Jurkat, Clone E6-1 (cell line): ENCODE measurements around the gene IL1RL2. TPM values are rescaled to one million over a fixed set of nuclear protein-coding genes. Genes with fewer than 3 reads are reported as not detected.

Source experiments
- DNase-seq: peaks from one replicate; pipeline ENCODE4 v3.0.0-alpha.2; 2011; ENCODE audit warnings: low read depth, low spot score
- H3K4me3 ChIP-seq: 2 replicates; pipeline ENCODE4 v1.5.1; 2011; ENCODE audit warnings: mild to moderate bottlenecking, low read length, control low read depth, moderate library complexity
- polyA plus RNA-seq: library from polyadenylated mRNA; unstranded; fragments of >200 nt; gene quantifications from one replicate; pipeline ENCODE4 v1.2.1, GENCODE V29; 2012; ENCODE audit warnings: missing spikeins; ENCODE audit not compliant: insufficient read length, insufficient read depth

IL1RL2 gene
- not detected for polyA plus RNA-seq

- DNase-seq = no peak
- no peak within 1 kb of the TSS for H3K4me3 ChIP-seq
Observed at GRCh38 chr2:102186791-102187495, at the start of gene IL1RL2. IL1RL2 (plus strand) TSS chr2:102187023; CDS start chr2:102187868, 845 bp downstream.

GRCh38 chr2:102137138-102137537 is 49.7 kb upstream of the IL1RL2 start:
- DNase-seq = no peak
- H3K4me3 ChIP-seq = no peak overlapping the region

DNA sequence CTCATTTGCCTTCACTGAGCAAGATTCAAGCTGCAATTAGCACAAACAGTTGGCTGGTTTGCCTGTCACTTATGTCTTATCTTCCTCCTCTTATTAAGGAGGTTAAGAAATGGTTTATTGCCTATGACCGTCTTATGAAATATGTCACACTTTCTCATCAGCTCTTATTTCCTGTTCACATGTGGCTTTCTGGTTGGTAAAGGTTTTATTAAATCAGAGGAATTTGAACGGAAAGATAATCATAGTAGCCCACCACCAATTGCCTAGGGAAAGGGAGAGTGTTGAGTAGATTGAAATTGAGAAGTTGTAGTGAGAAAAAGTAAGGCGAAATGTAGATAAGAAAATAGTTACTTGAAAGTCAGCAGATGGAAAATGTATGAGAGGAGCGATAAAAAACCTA is 48.5 kb upstream of the IL1RL2 start:
- no peak overlapping the region for H3K4me3 ChIP-seq
- DNase-seq = no peak

DNA sequence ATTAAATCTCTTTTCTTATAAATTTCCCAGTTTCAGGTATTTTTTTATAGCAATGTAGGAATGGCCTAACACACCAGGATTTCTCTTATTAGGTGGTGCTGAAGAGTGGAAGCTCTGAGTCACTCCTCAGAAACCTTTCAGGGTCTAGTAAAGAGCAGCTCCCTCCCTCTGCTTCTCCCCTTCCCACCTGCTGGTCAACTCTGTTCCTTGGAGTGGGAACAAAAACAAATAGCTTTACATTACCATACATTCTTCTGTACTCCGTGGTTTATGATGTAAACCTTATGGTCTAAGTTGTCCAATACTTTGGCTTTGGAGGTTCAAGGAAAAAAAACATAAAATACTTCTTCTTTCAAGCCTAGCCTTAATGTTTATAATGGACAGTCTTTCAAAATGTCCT is 47.0 kb upstream of the IL1RL2 start:
- H3K4me3 ChIP-seq = no peak overlapping the region
- DNase-seq = no peak

DNA sequence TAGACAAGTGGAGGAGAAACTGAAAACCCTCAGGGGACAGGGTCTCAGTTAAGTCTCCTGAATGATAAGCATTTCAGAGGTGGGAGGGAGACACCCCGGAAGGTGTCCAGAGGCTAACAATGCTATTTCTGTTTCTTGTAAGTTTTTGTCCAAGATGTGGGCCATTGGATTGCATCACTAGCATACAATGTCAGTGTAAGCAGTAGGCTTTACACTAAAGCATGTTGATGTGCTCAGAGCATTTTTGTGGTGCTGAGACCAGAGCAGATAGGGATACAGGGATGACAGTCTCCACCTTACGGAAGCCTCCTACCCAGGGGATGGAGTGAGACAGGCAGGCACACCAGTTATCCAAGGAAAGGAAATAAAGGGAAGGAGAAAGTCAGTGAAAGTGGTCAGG is 46.4 kb upstream of the IL1RL2 start:
- no peak for DNase-seq
- H3K4me3 ChIP-seq = no peak overlapping the region

DNA sequence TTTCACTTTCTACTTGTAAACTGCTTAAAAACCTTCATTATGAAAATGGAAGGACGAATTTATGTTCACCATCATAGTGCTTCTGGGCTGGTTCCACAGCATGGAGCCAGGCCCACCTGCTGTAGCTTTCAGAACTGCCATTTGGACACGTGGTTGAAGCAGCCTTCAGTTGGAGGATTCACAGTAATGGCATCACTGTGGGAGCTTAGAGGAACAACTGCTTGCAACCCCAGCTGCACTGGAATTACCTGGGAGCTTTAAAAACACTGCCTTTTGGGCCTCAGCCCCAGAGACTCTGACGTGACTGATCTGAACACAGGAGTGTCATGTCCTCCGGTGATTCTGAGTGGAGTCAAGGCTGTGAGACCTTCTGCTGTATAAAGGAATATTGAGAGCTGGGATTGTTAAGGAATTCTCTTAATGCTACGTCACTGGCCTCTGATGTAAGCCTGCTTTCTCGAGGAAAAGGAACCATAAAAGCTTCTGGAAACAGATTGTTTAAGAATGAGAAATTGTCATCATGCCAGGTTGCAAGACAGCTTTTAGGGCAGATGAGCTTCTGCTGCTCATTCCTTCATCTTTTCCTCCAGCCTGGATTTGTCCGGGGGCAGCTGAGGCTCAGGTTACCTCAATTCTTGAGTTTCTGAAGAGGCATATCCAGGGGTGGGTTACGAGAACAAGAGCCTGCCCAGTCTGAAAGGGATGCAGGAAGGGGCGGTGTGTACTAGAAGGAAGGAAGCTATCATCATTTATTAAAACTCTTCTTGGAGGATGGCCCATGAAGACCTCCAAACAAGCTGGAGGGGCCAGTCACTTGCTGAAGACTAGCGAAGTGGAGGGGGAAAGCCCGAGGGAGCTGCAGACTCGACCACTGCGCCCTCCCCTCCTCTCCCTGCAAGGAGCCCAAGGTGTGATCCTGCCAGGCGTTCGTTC is 45.5 kb upstream of the IL1RL2 start:
- H3K4me3 ChIP-seq = no peak overlapping the region
- DNase-seq = no peak

DNA sequence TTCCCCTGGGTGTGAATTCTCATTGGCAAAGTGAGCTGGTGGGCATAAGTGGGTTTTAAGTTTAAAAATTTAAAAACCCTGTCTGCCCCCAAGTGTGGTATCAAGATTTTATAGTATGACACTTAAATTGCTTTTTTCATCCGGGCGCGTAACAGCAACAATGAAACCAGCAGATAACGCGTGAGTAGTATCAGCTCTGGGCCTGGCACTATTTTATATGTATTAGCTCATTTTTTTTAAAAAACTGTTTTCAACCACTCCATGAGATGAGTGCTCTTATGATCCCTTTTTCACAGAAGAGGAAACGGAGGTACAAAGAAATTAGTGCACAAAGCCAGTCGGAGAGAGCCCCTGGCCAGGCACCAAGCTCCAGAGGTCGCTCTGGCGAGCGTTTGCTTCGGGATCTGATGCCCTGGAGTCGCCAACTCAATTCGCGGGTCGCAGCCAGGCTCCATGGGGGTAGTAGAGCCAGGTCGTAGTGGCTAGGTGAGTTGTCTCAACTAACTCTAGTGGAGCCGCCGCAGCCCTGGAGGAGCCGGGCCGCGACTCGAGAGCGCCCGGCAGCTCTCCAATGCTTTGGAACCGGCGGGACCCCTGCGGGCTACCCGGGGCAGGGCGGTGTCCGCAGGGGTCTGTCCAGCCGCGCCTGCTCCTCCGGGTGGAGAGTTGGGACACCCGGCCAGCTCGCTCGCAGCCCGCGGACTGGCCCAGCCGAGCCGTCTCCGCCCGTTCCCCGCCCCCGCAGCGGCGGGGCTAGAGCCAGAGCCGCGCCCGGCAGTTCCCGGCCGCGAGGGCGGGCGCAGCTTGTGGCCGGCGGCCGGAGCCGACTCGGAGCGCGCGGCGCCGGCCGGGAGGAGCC is 44.6 kb upstream of the IL1RL2 start, which contains the start of gene IL1R1:
Gene IL1R1, plus strand, starts transcription at position 777 of the 859 bp plus-strand sequence. CDS start 14,979 bp downstream, outside the sequence.
- DNase-seq = no peak

GRCh38 chr2:102142829-102143449 is 43.9 kb upstream of the IL1RL2 start:
- no peak overlapping the region for H3K4me3 ChIP-seq

More for the DNA sequence above, 44.6 kb upstream of the IL1RL2 start, which contains the start of gene IL1R1:
- no peak within 1 kb of the TSS for H3K4me3 ChIP-seq

GRCh38 chr2:102143450-102143985 is 43.3 kb upstream of the IL1RL2 start:
- no peak for DNase-seq
- no peak overlapping the region for H3K4me3 ChIP-seq

More at GRCh38 chr2:102142829-102143449, 43.9 kb upstream of the IL1RL2 start:
- no peak for DNase-seq

GRCh38 chr2:102144128-102144527 is 42.7 kb upstream of the IL1RL2 start:
- DNase-seq = no peak
- H3K4me3 ChIP-seq = no peak overlapping the region

DNA sequence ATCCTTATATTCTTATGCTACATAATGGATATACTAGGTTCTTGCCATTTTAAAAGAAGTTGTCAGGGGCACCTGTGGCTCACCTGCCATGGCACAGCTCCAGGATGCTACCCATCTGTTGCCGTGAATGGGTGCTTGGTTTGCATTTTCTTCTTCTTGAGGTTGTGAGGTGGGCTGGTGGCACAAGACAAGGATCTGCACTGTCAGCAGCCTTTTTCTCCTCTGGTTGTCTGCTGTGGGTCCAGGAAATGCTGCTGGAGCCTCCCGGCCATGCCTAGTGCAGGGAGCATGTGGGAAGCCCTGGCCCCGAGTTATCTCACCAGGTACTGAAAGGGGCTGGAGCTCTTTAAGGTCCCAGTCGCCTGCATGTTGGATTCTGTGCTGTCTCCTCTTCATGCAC is 41.7 kb upstream of the IL1RL2 start:
- no peak for DNase-seq
- H3K4me3 ChIP-seq = no peak overlapping the region

- no peak overlapping the region for H3K4me3 ChIP-seq
- no peak for DNase-seq
Observed at GRCh38 chr2:102145934-102146333, 40.9 kb upstream of the IL1RL2 start.

GRCh38 chr2:102147935-102148334 is 38.9 kb upstream of the IL1RL2 start:
- no peak overlapping the region for H3K4me3 ChIP-seq
- DNase-seq = no peak

GRCh38 chr2:102149243-102149642 is 37.6 kb upstream of the IL1RL2 start:
- no peak for DNase-seq
- no peak overlapping the region for H3K4me3 ChIP-seq

DNA sequence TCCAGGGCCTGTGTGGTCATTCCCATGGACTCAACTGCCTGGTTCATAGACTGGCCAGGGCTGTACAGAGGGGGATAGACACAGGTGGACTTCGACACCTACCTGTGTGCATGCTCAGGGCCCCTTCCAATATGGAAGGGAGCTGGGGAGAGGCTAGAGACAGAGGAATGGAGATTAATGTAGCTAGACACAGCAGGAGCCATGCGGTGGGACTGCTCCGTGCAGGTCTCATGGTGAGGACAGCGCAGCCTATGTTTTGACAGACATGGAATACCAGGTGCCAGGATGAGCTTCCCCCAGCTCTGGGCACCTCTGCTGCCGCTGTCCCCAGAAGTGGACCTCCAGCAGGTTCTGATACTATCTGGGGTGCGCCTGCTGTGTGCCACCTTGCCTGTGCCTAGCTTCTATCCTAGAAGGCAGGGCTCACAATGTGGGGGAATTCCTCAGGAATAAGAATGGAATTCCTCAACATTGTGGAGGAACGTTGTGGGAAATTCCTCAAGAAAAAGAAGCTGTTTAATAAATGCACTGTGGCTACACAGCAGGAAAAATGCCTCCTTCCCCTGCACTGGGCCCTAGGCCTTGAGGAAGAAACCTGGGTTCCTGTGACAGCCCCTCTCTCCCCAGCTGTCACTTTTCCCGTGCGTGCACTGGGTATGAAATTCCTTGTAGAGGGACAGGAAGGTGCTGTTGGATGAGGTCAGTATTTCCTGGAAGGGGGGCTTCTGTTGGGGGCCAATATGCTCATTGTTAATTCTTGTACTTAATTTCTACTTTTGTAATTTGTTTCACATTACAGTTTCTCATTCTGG is 37.0 kb upstream of the IL1RL2 start:
- H3K4me3 ChIP-seq = no peak overlapping the region
- DNase-seq = no peak

- no peak for DNase-seq
- no peak overlapping the region for H3K4me3 ChIP-seq
Observed at GRCh38 chr2:102154364-102154763, 32.5 kb upstream of the IL1RL2 start.

DNA sequence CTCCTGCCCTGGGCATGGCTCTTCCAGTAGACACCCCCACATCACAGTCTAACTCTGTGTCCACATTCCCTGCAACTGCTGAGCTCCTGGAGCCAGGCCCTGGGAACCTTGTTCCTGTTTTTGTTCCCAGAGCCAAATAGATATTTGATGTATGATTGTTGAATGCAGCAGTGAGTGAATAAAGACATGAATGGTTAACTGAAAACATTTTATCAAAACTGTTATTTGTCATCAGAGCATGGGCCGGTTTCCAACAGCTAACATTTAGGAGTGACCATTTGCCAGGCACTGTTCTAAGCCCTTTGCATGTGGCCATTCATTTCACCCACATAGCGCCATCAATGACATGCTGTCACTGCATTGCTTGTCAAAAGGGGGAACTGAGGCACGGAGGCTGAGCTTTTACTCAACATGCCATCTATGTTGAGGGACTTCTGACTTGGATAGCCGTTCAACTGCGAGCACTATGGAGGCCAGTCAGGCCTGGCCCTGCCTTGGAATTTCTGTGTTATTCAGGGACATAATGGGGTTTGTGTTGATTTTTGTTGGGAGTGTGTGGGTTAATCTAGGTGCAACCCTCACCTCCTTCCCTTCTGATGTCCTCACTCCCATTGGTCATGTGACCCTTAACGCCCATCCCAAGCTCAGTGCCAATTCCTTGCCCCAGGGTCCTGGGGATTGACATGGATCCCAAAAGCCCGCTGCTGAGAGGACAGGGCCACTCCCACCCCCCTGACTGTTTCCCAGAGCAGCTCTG is 31.7 kb upstream of the IL1RL2 start:
- H3K4me3 ChIP-seq = no peak overlapping the region

More for the DNA sequence above, 31.7 kb upstream of the IL1RL2 start:
- no peak for DNase-seq
